ENCODE measurements around the gene SLC12A5. TPM values are rescaled to one million over a fixed set of nuclear protein-coding genes. Genes with fewer than 3 reads are reported as not detected.
A peak's percentile ranks its signal among the peaks of the same experiment; 100 is the strongest.

SLC12A5 gene
- total RNA-seq, 2 experiments from 2014 or later = 0.42 to 0.87 TPM

DNA sequence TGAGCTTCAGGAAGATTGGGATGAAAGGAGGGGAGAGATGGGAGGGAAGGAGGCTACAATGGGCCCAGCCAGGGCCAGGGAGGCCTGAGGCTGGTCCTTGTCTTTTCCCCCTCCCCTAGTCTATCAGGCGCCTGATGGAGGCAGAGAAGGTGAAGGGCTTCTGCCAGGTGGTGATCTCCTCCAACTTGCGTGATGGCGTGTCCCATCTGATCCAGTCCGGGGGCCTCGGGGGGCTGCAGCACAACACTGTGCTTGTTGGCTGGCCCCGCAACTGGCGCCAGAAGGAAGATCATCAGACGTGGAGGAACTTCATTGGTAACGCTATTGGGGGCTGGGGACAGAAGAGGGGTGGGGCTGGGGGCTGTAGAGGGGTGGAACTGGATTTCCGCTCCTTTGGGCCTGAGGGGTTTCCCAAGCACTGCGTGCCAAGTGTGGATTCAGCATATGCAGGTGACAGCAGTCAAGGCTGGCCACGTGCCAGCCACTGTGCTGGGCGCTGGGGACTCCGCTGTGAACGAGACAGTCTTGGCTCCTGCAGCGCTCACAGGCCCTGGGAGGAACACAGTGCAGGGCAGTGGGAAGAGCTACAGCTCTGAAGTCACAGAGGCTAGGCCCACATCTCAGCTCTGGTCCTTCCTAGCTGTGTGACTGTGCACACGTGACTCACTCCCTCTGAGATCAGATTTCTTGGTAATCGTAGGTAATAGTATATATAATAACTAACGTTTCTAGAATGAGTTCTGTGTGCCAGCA is 22.7 kb downstream of the SLC12A5 start:
- Mint-ChIP-seq H3K27me3 (peaks cover 20% of the 10 kb centered on the region), H3K4me1 (no peaks in the 10 kb centered on the region), H3K9me3 (no peaks in the 10 kb centered on the region), H3K36me3 (ENCODE audit: low read depth) (no peaks in the 10 kb centered on the region), H3K27ac (no peak overlapping the region), H3K4me3 (no peak overlapping the region)
- no peak for DNase-seq
- CTCF ChIA-PET = no interaction called here
- POLR2A ChIA-PET = no interaction called here

DNA sequence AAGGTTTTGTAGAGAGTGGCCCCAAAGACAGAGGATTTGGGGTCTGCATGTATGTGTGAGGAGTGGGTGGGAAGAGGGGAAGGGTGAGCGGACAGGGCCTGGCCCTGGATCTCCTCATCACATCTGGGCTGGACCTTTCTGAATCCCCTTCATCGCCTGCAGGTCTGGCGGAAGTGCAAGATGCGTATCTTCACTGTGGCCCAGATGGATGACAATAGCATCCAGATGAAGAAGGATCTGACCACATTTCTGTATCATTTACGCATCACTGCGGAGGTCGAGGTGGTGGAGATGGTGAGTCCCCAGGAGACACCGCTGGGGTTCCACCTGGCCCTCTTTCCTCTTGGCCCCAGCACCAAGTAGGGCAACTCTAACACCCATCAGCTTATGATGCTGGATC is 24.4 kb downstream of the SLC12A5 start:
- ChIA-PET POLR2A (no interaction called here), CTCF (no interaction called here)
- Mint-ChIP-seq H3K4me3 (no peak overlapping the region), H3K27me3 (peaks cover 33% of the 10 kb centered on the region), H3K9me3 (no peaks in the 10 kb centered on the region), H3K27ac (no peak overlapping the region), H3K36me3 (ENCODE audit: low read depth) (peaks cover 2% of the 10 kb centered on the region), H3K4me1 (peaks cover 3% of the 10 kb centered on the region)
- no peak for DNase-seq

DNA sequence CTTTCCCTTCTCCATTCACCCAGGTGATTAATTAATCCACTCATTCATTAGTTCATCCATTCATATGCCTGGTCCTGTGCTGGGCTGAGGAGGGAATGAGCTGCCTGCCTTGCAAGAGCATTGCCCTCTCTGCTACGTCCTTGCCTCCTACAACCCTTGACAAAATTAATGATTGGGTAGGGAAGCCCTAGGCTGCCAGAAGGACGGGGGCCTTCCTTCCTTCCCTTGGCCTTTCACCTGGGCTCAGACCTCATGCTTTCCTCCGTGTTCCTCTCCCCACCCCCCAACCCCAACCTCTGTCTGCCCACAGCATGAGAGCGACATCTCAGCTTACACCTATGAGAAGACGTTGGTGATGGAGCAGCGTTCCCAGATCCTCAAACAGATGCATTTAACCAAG is 25.6 kb downstream of the SLC12A5 start:
- Mint-ChIP-seq H3K27me3 (peaks cover 33% of the 10 kb centered on the region), H3K27ac (no peak overlapping the region), H3K4me1 (peaks cover 9% of the 10 kb centered on the region), H3K9me3 (no peaks in the 10 kb centered on the region), H3K36me3 (ENCODE audit: low read depth) (peaks cover 2% of the 10 kb centered on the region), H3K4me3 (no peak overlapping the region)
- ChIA-PET POLR2A (interaction anchor here (0.5 kb wide), 1 partner anchor 64 kb away, joined by 3 read pairs; no protein-coding TSS in a partner anchor), CTCF (no interaction called here)
- no peak for DNase-seq

DNA sequence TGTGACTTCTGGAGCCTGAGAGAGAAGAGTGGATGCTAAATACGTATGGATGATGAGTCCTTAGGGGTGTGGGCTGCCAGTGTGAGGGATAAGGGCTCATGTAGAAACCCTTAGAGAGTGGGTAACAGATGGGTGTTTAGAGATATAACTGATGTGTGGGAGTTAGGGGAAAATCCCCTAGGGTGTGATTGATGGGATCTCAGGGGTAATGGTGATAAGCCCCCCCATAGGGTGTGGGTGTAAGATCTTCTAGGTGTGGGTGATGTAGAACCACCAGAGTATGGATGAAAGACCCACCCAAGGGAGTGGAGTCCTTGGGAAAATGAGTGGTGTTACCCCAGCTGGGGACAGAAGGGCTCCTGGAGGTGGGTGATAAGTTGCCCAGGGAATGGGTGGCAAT is 26.3 kb downstream of the SLC12A5 start:
- POLR2A ChIA-PET = no interaction called here
- H3K4me3 Mint-ChIP-seq = no peak overlapping the region
- no peak for DNase-seq
- peaks cover 6% of the 10 kb centered on the region for H3K36me3 Mint-ChIP-seq (ENCODE audit: low read depth)
- H3K9me3 Mint-ChIP-seq = no peaks in the 10 kb centered on the region
- H3K4me1 Mint-ChIP-seq = peaks cover 15% of the 10 kb centered on the region
- CTCF ChIA-PET = no interaction called here
- H3K27ac Mint-ChIP-seq = no peak overlapping the region
- peaks cover 33% of the 10 kb centered on the region for H3K27me3 Mint-ChIP-seq

DNA sequence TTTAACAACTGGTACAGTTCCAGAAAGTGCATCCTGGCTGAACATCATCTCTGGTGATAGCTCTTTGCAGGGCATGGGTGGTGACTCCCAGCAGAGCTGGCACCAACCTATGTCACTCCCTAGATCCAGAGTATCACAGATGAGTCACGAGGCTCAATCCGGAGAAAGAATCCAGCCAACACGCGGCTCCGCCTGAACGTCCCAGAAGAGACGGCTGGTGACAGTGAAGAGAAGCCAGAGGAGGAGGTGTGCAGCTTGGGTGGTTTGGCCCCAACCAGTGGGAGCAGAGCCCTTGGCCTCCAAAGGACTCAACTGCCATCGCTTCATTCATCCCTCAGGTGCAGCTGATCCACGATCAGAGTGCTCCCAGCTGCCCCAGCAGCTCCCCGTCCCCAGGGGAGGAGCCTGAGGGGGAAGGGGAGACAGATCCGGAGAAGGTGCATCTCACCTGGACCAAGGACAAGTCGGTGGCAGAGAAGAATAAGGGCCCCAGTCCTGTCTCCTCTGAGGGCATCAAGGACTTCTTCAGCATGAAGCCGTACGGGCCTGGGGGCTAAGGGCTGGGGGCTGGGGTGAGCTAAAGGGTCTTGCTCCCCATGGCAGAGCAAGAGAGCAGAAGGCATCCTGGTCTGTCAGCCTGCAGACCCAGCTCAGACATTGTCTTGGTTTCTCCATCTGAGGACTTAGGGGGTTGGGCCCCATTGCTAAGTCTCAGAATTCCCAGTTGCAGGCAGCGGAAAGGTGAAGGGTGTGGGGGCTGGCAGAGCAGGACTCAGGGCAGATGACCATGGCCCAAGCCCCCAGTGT is 27.2 kb downstream of the SLC12A5 start:
- no peaks in the 10 kb centered on the region for H3K9me3 Mint-ChIP-seq
- peaks cover 25% of the 10 kb centered on the region for H3K4me1 Mint-ChIP-seq
- H3K4me3 Mint-ChIP-seq = no peak overlapping the region
- ChIA-PET CTCF (no interaction called here), POLR2A (no interaction called here)
- H3K27ac Mint-ChIP-seq = no peak overlapping the region
- peaks cover 13% of the 10 kb centered on the region for H3K36me3 Mint-ChIP-seq (ENCODE audit: low read depth)
- peaks cover 33% of the 10 kb centered on the region for H3K27me3 Mint-ChIP-seq
- no peak for DNase-seq

DNA sequence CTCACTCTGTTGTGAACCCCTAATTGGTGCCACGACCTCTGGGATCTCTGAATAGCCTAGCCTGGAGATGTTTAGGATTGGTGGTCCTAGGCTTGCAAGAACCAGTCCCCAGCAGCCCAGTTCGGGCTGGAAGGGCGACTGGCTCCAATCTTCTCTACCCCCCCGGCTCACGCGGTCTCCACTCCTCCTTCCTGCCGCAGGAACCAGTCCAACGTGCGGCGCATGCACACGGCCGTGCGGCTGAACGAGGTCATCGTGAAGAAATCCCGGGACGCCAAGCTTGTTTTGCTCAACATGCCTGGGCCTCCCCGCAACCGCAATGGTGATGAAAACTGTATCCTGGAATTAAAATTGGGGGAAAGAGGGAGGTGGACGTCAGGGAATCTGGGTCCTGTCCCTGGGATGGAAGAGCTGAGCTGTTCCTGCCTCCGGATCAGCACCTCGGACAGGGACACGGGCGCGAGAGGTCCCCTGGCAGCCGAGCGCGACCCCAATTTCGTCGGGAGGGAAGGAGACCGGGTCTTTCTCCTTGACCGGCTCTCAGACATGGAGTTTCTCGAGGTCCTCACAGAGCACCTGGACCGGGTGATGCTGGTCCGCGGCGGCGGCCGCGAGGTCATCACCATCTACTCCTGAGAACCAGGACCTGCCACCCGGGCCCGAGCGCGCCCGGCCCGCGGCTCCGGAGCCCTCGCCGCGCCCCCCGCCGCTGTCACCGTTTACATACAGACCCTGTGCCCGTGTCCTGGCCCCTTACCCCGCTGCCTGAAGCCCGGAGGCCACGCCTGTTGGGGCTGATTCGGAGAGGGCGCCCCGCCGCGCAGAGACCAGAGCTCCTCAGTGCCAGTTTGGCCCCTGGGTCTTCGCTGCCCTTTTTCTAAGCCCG is 28.2 kb downstream of the SLC12A5 start:
- Mint-ChIP-seq H3K9me3 (no peaks in the 10 kb centered on the region), H3K4me3 (no peak overlapping the region), H3K4me1 (peaks cover 34% of the 10 kb centered on the region), H3K27ac (no peak overlapping the region), H3K27me3 (peaks cover 33% of the 10 kb centered on the region), H3K36me3 (ENCODE audit: low read depth) (peaks cover 22% of the 10 kb centered on the region)
- peak; percentile 10 for DNase-seq
- POLR2A ChIA-PET = no interaction called here
- CTCF ChIA-PET = interaction anchor here (0.7 to 1.8 kb wide), 3 partner anchors 14 to 278 kb away, joined by 3 to 4 read pairs (median 3); no protein-coding TSS in a partner anchor

DNA sequence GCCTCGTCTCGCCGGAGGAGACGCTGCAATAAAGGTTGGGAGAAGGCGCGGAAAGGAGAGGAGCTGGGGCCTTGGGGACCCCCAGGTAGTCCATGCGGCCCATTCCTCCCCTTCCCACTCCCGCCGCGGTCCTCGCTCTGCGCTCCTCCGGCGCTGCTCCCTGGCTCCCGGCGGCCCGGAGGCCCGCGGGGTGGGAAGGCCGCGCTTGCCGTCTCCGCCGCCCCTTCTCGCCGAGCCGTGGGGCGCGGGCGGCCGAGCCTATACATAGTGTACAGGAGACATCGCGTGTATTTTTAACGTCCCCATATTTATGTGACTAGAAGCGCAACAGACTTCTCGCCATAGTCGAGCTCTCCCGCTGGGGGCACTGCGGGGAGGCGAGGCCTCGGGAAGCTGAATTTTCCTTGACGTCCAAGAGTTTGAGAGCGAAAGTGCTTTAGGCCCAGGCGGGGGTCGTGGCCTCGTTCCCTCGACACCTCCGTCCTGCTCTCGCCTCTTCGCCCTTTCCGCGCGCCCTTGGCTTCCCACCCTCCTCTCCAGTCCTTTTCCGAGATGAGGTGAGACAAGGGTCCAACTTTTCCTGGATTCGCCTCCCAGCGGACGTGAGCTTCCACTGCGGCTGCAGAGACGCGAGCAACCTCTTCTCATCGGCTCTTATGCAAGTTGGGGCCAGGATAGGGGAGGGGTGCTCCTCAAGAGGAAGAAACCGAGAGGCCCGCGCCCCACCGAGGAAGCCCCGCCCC is 29.0 kb downstream of the SLC12A5 start:
- POLR2A ChIA-PET = no interaction called here
- Mint-ChIP-seq H3K4me3 (no peak overlapping the region), H3K27me3 (peaks cover 33% of the 10 kb centered on the region), H3K27ac (no peak overlapping the region), H3K4me1 (peaks cover 34% of the 10 kb centered on the region), H3K36me3 (ENCODE audit: low read depth) (peaks cover 29% of the 10 kb centered on the region), H3K9me3 (no peaks in the 10 kb centered on the region)
- no peak for DNase-seq
- CTCF ChIA-PET = interaction anchor here (0.7 to 1.9 kb wide), 6 partner anchors 15 to 279 kb away, joined by 3 to 4 read pairs (median 4); no protein-coding TSS in a partner anchor

DNA sequence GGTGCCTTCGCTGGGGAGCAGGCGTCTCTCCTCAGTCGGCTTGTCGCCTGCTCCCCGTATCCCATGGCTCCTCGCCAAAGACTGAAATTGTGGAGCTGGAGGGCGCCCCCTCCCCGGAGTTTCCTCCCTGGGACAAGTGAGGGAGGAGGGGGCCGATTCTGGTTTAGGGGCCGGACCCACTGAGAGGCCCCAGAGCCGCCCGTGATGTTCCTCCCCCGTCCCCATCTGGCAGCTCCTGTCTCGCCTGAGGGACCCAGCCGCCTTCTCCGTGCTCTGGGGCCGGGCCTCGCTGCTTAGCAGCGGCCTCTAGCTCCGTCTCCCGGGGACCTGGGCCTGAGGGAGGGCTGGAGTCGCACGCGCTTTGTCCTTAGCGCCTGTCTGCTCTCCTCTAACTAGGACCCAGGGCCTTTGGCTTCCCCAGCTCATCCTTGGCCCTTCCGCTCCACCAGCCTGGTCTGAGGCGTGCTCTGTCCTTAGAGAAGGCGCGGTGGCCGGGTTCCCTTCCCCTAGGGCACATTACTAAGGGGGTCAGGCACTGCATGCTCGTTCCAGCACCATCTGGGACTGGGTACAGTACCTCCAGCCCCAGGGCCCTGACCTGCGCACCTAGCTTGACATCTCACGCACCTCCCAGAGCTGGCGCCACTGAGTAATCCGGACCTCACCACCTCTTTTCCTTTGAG is 29.7 kb downstream of the SLC12A5 start:
- peaks cover 35% of the 10 kb centered on the region for H3K36me3 Mint-ChIP-seq (ENCODE audit: low read depth)
- no peaks in the 10 kb centered on the region for H3K9me3 Mint-ChIP-seq
- ChIA-PET POLR2A (no interaction called here), CTCF (interaction anchor here (0.8 to 1.9 kb wide), 5 partner anchors 9 to 47 kb away, joined by 3 to 4 read pairs (median 4); no protein-coding TSS in a partner anchor)
- H3K27me3 Mint-ChIP-seq = peaks cover 33% of the 10 kb centered on the region
- peak; percentile 8 for DNase-seq
- peaks cover 34% of the 10 kb centered on the region for H3K4me1 Mint-ChIP-seq
- H3K4me3 Mint-ChIP-seq = no peak overlapping the region
- no peak overlapping the region for H3K27ac Mint-ChIP-seq

DNA sequence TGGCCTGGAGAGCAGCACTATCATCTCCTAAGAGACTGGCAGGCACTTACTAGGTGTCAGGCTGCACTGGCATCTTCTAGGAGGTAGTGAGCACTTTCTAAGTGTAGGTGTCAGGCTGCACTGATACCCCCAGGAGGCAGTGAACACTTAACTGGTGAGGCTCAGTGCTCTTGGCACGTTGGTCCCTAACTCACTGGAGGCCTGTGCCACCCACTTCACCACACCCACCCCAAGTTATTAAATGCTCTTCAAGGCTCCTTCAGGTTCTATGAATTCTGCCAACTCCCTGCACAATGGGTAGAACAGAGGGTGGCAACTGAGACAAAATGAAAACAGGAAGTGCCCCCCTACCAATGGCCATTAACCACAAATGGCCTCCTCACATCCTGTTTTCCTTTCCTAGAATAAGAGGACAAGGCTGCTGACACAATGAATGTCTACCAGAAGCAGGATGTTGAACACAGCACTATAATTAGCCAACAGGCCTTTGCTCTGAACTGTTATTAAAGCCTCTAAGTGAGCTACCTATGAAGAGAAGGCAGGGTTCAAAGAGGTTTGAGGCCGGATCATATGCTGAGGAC is 31.4 kb downstream of the SLC12A5 start:
- Mint-ChIP-seq H3K4me3 (no peak overlapping the region), H3K27ac (peak overlapping the region; percentile 50), H3K36me3 (ENCODE audit: low read depth) (peaks cover 51% of the 10 kb centered on the region), H3K9me3 (no peaks in the 10 kb centered on the region), H3K4me1 (peaks cover 44% of the 10 kb centered on the region), H3K27me3 (peaks cover 24% of the 10 kb centered on the region)
- DNase-seq = no peak
- POLR2A ChIA-PET = no interaction called here
- CTCF ChIA-PET = interaction anchor here (1.0 to 1.9 kb wide), 2 partner anchors 48 to 49 kb away, joined by 3 to 4 read pairs; no protein-coding TSS in a partner anchor

DNA sequence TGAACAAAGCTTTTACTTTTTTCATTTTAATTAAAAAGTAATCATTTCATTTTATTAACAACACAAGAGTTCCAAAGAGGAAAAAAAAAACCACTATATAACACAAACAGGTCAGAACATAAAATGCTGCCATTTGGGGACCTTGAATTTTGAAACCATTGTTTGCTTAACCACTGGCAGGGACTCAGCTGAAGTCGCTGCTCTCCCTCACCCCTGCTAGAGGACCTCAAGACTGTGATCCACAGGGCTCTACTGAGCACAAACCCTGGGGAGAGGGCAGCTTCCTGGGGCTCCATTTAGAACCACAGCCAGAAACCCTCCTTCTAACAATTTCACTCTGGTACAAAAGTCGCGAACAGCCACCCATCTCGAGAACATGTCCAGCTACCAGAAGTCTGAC is 32.0 kb downstream of the SLC12A5 start:
- no peak for DNase-seq
- Mint-ChIP-seq H3K36me3 (ENCODE audit: low read depth) (peaks cover 56% of the 10 kb centered on the region), H3K4me3 (no peak overlapping the region), H3K4me1 (peaks cover 44% of the 10 kb centered on the region), H3K9me3 (no peaks in the 10 kb centered on the region), H3K27me3 (peaks cover 18% of the 10 kb centered on the region), H3K27ac (no peak overlapping the region)
- CTCF ChIA-PET = interaction anchor here (0.9 to 1.0 kb wide), 2 partner anchors 22 to 49 kb away, joined by 3 read pairs; no protein-coding TSS in a partner anchor
- POLR2A ChIA-PET = no interaction called here

DNA sequence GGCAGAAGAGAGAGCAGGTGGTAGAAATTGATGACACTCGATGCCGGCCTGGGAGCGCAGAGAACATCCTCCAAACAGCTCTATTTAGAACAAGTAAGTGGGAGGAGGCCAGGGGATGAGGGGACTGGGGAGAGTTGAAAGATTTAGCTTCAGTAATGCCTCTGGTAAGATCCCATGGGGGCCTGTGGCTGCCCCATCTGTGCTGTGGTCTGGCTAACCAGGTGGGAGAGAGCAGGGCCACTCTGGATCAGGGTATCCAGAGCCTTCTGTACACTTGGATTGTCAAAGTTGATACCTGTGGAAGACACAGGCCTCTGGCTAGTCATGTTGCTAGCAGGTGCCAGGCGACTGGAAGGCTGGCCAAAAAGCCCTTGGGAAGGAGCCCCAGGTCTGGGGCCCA is 33.1 kb downstream of the SLC12A5 start:
- Mint-ChIP-seq H3K9me3 (no peaks in the 10 kb centered on the region), H3K27me3 (peaks cover 8% of the 10 kb centered on the region), H3K27ac (no peak overlapping the region), H3K4me3 (no peak overlapping the region), H3K4me1 (peaks cover 44% of the 10 kb centered on the region), H3K36me3 (ENCODE audit: low read depth) (peaks cover 58% of the 10 kb centered on the region)
- ChIA-PET POLR2A (no interaction called here), CTCF (no interaction called here)
- no peak for DNase-seq

Data from activated CD4-positive, alpha-beta T cell treated with anti-CD3 and anti-CD28 coated beads, Interleukin-2, amount 10 ng/mL, durations not matched to agents 7 days and 5 days (primary cell).